Psoas muscle (tissue), 8 donors: ENCODE data around the gene PPFIBP2. TPM values are rescaled to one million over a fixed set of nuclear protein-coding genes. Genes with fewer than 3 reads are reported as not detected.

Experiments used
- ATAC-seq, 4 donors: fragments of 200-7000 bp; cut with Tn5 transposase; one replicate each; pipeline ENCODE4 v1.9.1; 2020; ENCODE audit warnings: moderate library complexity in 3 of 4, mild to moderate bottlenecking in 2 of 4
- DNase-seq, 2 donors: peaks; one replicate each; pipeline ENCODE4 v3.0.0-alpha.2; 2020
- H3K27ac ChIP-seq: fragments of 200-600 bp; one replicate; pipeline ENCODE4 v1.8.0; 2022
- H3K27me3 ChIP-seq, 3 donors: fragments of 200-600 bp in 1 of 3; one replicate each; pipeline versions ENCODE4 v1.6.1 to v1.8.0; 2013 to 2022; ENCODE audit warnings: low read length in 2 of 3, mild to moderate bottlenecking in 2 of 3, moderate library complexity in 1 of 3; ENCODE audit not compliant: insufficient read depth in 3 of 3
- H3K36me3 ChIP-seq, 2 donors: fragments of 200-600 bp in 1 of 2; one replicate each; pipeline versions ENCODE4 v1.6.1 to v1.8.0; 2013 to 2022; ENCODE audit warnings: low read depth in 1 of 2, mild to moderate bottlenecking in 1 of 2, moderate library complexity in 1 of 2; ENCODE audit not compliant: insufficient read depth in 1 of 2
- H3K4me1 ChIP-seq: fragments of 200-600 bp; one replicate; pipeline ENCODE4 v1.8.0; 2022
- H3K4me3 ChIP-seq: fragments of 200-600 bp; one replicate; pipeline ENCODE4 v1.8.0; 2022; ENCODE audit warnings: mild to moderate bottlenecking
- H3K9me3 ChIP-seq: fragments of 200-600 bp; one replicate; pipeline ENCODE4 v1.8.0; 2022
- WGBS, 3 donors: extraction: QIAGEN DNeasy Blood & Tissue Kit; methylation state at CpG; one replicate each; pipeline versions ENCODE4 v1.1.6 to v1.1.7; 2013; 5-methylcytosine and 5-hydroxymethylcytosine counted together
- intact Hi-C, 2 donors: fragments of 100-400 bp; cut with DNase I; formaldehyde crosslinking; loops; one replicate each; pipeline versions ENCODE4 v1.11.0 to v1.14.2; 2022
- polyA plus RNA-seq, 3 donors: library from polyadenylated mRNA; stranded (reverse); fragments of 200-250 nt; gene quantifications; one replicate each; pipeline ENCODE4 v1.2.3, GENCODE V29; 2013
- total RNA-seq, 4 donors: library from RNA; stranded (reverse); fragmentation: NEBNext Ultra II Directional in 2 of 4; extraction: Animal tissue kit (Norgen Biotek cat#: 25700) in 2 of 4; gene quantifications; one replicate each; pipeline versions ENCODE4 v1.2.1 to v1.2.4, GENCODE V29; 2021 to 2023
- TF ChIP-seq, protein P1 (sequence below): fragments of 200-600 bp; IDR thresholded peaks from one replicate; pipeline ENCODE4 v1.8.0; 2022; ENCODE audit warnings: antibody characterized with exemption
- donor health status: healthy with polysubstance abuse.
- donor health status: DM: no; HTN: no; CAD: no; lungs with moderate emphysema.
- donor health status: Bipolar disorder and iron deficiency.
- donor health status: healthy.
- donor health status: DM: yes; HTN: yes; CAD: no.
- donor health status: DM: no; HTN: no; CAD: no.
- donor health status: DM: no; HTN: no; CAD: no.
- donor health status: DM: yes; HTN: yes; CAD: no.

Gene PPFIBP2
- total and polyA plus RNA-seq, 7 donors: 7.4 to 54.8 (median 19.7) TPM

DNA sequence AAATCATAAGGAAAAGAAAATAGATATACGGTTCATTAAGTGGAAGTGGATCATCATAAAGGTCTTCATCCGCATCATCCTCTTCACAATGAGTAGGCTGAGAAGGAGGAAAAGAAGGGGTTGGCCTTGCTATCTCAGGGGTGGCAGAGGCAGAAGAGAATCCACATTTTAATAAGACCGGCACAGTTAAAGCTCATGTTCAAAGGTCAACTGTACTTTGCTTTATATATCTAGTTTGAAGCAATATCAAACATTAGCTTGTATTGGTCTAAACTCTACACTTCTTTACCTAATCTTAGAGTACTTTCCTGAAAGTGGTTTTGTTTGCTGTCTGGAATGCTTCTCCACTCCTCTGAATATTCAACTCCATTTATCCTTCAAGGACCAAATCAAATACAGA is 5.7 kb upstream of the PPFIBP2 start:
- Histone ChIP-seq H3K4me3 (no peak overlapping the region), H3K27ac (no peak overlapping the region), H3K27me3 (no peaks in the 10 kb centered on the region), H3K36me3 (peaks cover 0 to 6% of the 10 kb centered on the region in 2 donors), H3K4me1 (peaks cover 21% of the 10 kb centered on the region), H3K9me3 (no peaks in the 10 kb centered on the region)
- TF ChIP-seq, protein P1, sequence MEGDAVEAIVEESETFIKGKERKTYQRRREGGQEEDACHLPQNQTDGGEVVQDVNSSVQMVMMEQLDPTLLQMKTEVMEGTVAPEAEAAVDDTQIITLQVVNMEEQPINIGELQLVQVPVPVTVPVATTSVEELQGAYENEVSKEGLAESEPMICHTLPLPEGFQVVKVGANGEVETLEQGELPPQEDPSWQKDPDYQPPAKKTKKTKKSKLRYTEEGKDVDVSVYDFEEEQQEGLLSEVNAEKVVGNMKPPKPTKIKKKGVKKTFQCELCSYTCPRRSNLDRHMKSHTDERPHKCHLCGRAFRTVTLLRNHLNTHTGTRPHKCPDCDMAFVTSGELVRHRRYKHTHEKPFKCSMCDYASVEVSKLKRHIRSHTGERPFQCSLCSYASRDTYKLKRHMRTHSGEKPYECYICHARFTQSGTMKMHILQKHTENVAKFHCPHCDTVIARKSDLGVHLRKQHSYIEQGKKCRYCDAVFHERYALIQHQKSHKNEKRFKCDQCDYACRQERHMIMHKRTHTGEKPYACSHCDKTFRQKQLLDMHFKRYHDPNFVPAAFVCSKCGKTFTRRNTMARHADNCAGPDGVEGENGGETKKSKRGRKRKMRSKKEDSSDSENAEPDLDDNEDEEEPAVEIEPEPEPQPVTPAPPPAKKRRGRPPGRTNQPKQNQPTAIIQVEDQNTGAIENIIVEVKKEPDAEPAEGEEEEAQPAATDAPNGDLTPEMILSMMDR: no peak
- 93 to 98% (median 96%) methylated on average over 3 of the region's 3 CpGs for WGBS, 3 donors
- intact Hi-C loops: no loop called here
- DNase-seq: no peak
- ATAC-seq: no peak

DNA sequence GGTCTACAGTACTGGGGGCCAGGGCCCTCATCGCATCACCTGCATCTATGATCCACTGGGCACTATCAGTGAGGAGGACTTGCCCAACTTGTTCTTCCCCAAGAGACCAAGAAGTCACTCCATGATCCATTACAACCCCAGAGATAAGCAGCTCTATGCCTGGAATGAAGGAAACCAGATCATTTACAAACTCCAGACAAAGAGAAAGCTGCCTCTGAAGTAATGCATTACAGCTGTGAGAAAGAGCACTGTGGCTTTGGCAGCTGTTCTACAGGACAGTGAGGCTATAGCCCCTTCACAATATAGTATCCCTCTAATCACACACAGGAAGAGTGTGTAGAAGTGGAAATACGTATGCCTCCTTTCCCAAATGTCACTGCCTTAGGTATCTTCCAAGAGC is 3.8 kb upstream of the PPFIBP2 start:
- DNase-seq: no peak
- H3K27me3 ChIP-seq: no peaks in the 10 kb centered on the region
- no peak overlapping the region for H3K4me3 ChIP-seq
- TF ChIP-seq, protein P1: no peak
- intact Hi-C loops: loop anchor here in 1 of 2 donors (5.0 kb wide), 2 partner anchors 92 to 157 kb away; no protein-coding TSS in a partner anchor
- H3K4me1 ChIP-seq: peaks cover 24% of the 10 kb centered on the region
- WGBS, 3 donors: 93 to 95% (median 95%) methylated on average over 2 of the region's 2 CpGs
- H3K36me3 ChIP-seq: no peaks in the 10 kb centered on the region
- H3K27ac ChIP-seq: no peak overlapping the region
- no peak for ATAC-seq
- H3K9me3 ChIP-seq: no peaks in the 10 kb centered on the region

DNA sequence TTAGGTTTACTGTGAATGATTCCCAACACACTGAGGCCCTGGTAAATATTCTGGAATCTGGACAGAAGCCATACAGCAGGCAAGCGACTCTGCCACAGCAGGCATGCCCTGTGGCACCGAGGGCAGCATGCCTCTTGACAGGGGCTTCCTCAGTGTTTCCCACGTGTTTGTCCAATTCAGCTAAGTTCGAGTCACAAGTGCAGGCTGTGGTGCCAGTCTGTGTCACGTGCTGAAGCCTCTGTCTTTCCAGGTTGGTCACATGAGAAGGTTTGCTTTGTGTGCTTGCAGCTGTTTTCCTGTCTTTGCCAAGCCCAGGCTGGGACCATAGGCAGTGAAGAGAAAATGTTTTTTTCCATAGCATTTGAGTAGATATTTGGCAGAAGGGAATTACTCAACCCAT is 2.4 kb upstream of the PPFIBP2 start:
- intact Hi-C loops: loop anchor here in 1 of 2 donors (5.0 kb wide), 2 partner anchors 91 to 156 kb away; no protein-coding TSS in a partner anchor
- peak overlapping the region; percentile 84 for H3K4me3 ChIP-seq
- 10 to 14% (median 13%) methylated on average over 5 of the region's 5 CpGs for WGBS, 3 donors
- DNase-seq: peak; percentile 56 to 75
- no peaks in the 10 kb centered on the region for H3K36me3 ChIP-seq
- H3K9me3 ChIP-seq: no peaks in the 10 kb centered on the region
- no peaks in the 10 kb centered on the region for H3K27me3 ChIP-seq
- peaks cover 31% of the 10 kb centered on the region for H3K4me1 ChIP-seq
- TF ChIP-seq, protein P1: no peak
- H3K27ac ChIP-seq: peak overlapping the region; percentile 93
- ATAC-seq: peak; percentile 28 to 67 (median 56)

DNA sequence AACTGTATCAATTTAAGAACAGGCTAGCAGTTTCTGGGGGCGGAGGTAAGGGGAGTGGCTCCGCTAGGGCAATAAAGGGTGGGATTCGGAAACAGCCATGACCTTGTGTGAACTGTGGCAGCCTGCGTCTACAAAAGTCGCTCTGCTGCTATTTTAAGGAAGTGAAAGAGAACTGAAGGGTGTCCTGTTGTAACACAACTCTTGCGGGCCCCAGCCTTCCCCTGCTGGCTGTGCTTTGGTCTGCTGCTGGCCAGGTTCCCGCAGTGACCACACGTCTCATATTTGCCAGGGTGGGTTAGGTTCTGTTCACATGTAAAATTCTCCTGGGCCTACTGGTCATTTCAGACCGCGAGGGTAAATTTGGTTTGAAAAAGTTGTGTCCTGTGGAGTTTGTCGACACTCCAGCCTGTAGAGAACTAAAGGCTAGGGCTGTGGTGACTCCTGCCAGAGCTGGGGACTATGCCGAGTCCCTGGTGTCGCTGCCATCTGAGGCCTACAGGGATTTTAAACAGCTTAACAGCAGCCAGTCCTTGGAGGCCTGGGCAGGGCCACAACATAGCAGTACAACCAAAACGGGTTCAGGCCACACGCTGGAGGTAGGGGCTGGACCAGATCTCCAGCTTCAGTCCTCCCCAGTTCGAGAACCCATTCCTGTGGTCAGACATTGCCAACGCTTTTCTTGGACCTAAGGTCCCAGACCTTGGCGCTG is 1.1 kb upstream of the PPFIBP2 start:
- H3K27ac ChIP-seq: peak overlapping the region; percentile 93
- TF ChIP-seq, protein P1: peak; percentile 19
- ATAC-seq: peak; percentile 71 to 79 (median 75)
- no peaks in the 10 kb centered on the region for H3K27me3 ChIP-seq
- H3K4me3 ChIP-seq: peak overlapping the region; percentile 84
- DNase-seq: peak; percentile 91 to 95
- intact Hi-C loops: loop anchor here (2.0 to 5.0 kb wide), 5 partner anchors 34 to 155 kb away; no protein-coding TSS in a partner anchor
- H3K9me3 ChIP-seq: no peaks in the 10 kb centered on the region
- no peaks in the 10 kb centered on the region for H3K36me3 ChIP-seq
- WGBS, 3 donors: 4 to 8% (median 5%) methylated on average over 18 of the region's 18 CpGs
- H3K4me1 ChIP-seq: peaks cover 31% of the 10 kb centered on the region
